DOHH2 (cell line): Measurements from ENCODE around the gene RBPJ.
A peak's percentile ranks its signal among the peaks of the same experiment; 100 is the strongest.

Experiments
- H3F3A ChIP-seq: fragments of 200-600 bp; sonication (generic), shearing (Covaris generic); 2 replicates; pipeline ENCODE4 v1.6.0; 2016; ENCODE audit warnings: antibody characterized with exemption, mild to moderate bottlenecking; ENCODE audit not compliant: control insufficient read depth, insufficient read depth
- H3K27ac ChIP-seq: fragments of 200-600 bp; sonication (generic); 2 replicates; pipeline ENCODE4 v1.5.1; 2014; ENCODE audit warnings: low read depth, mild to moderate bottlenecking, low read length, moderate library complexity
- H3K27me3 ChIP-seq: fragments of 200-600 bp; sonication (generic); 2 replicates; pipeline ENCODE4 v1.6.1; 2014; ENCODE audit warnings: mild to moderate bottlenecking, low read length, mixed read lengths; ENCODE audit not compliant: control insufficient read depth
- H3K36me3 ChIP-seq: fragments of 200-600 bp; sonication (generic); 2 replicates; pipeline ENCODE4 v1.6.1; 2014; ENCODE audit warnings: mild to moderate bottlenecking, low read length, moderate library complexity, mixed read lengths; ENCODE audit not compliant: control insufficient read depth
- H3K4me1 ChIP-seq: fragments of 200-600 bp; sonication (generic); 2 replicates; pipeline ENCODE4 v1.6.1; 2014; ENCODE audit warnings: mild to moderate bottlenecking, low read length, mixed read lengths; ENCODE audit not compliant: control insufficient read depth
- H3K4me2 ChIP-seq: fragments of 200-600 bp; sonication (generic); 2 replicates; pipeline ENCODE4 v1.6.0; 2014; ENCODE audit warnings: mild to moderate bottlenecking, low read length, moderate library complexity
- H3K4me3 ChIP-seq: fragments of 200-600 bp; sonication (generic); 2 replicates; pipeline ENCODE4 v1.5.1; 2014; ENCODE audit warnings: mild to moderate bottlenecking, low read length, mixed read lengths
- H3K79me2 ChIP-seq: fragments of 200-600 bp; sonication (generic); 2 replicates; pipeline ENCODE4 v1.6.1; 2014; ENCODE audit warnings: mild to moderate bottlenecking, low read length, mixed read lengths; ENCODE audit not compliant: control insufficient read depth
- H3K9me2 ChIP-seq: fragments of 200-600 bp; sonication (generic); replicated peaks from 2 replicates; pipeline ENCODE4 v1.6.1; 2014; ENCODE audit warnings: mild to moderate bottlenecking, low read length, mixed read lengths; ENCODE audit not compliant: control insufficient read depth
- H3K9me3 ChIP-seq: fragments of 200-600 bp; sonication (generic); 2 replicates; pipeline ENCODE4 v1.6.1; 2014; ENCODE audit warnings: antibody characterized with exemption, low read length, mixed read lengths; ENCODE audit not compliant: control insufficient read depth, insufficient read depth
- H4K20me1 ChIP-seq: fragments of 200-600 bp; sonication (generic); 2 replicates; pipeline ENCODE4 v1.6.0; 2014; ENCODE audit warnings: low read depth, mild to moderate bottlenecking, antibody characterized with exemption, low read length, moderate library complexity; ENCODE audit not compliant: control insufficient read depth, insufficient read depth
- EZH2phosphoT487 ChIP-seq: fragments of 200-600 bp; sonication (generic); IDR thresholded peaks from 2 replicates; pipeline ENCODE4 v1.6.1; 2017; ENCODE audit warnings: borderline replicate concordance, mild to moderate bottlenecking, antibody characterized with exemption, low read length, moderate library complexity, mixed read lengths
- TF ChIP-seq, protein P1 (sequence below): fragments of 200-600 bp; sonication (generic); IDR thresholded peaks from one replicate; pipeline ENCODE4 v1.5.1; 2014; ENCODE audit warnings: antibody characterized with exemption, mild to moderate bottlenecking, low read depth, low read length; ENCODE audit not compliant: poor library complexity, severe bottlenecking

Gene RBPJ

DNA sequence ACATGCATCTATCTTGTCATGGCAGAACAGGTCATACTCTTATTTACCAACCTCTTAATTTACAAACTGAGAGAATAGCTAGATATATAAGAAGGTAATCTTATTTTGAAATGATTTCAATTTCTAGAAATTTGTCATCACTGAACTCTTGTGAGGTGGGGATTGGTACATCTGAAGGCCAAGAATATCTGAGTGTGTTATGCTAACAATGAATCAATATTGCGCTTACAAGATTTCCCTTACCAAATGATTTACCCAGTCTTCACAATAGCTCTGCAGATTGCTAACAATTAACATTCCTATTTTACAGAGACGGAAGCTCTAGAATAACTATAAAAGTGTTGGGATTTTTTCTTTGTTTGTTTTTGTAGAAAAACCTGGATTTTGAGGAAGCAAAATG, 48.3 kb downstream of the RBPJ start:
- Histone ChIP-seq H3K4me1 (peaks cover 30% of the 10 kb centered on the region), H3F3A (peaks cover 9% of the 10 kb centered on the region), H3K9me2 (no peaks in the 10 kb centered on the region), H3K36me3 (peaks cover 10% of the 10 kb centered on the region; the same call in 1 of the 2 replicates), H3K79me2 (peaks cover 86% of the 10 kb centered on the region), H4K20me1 (peaks cover 26% of the 10 kb centered on the region), H3K4me3 (no peak overlapping the region), H3K27ac (no peak overlapping the region), H3K4me2 (no peak overlapping the region), H3K27me3 (no peaks in the 10 kb centered on the region), H3K9me3 (no peaks in the 10 kb centered on the region)
- TF ChIP-seq, protein P1, sequence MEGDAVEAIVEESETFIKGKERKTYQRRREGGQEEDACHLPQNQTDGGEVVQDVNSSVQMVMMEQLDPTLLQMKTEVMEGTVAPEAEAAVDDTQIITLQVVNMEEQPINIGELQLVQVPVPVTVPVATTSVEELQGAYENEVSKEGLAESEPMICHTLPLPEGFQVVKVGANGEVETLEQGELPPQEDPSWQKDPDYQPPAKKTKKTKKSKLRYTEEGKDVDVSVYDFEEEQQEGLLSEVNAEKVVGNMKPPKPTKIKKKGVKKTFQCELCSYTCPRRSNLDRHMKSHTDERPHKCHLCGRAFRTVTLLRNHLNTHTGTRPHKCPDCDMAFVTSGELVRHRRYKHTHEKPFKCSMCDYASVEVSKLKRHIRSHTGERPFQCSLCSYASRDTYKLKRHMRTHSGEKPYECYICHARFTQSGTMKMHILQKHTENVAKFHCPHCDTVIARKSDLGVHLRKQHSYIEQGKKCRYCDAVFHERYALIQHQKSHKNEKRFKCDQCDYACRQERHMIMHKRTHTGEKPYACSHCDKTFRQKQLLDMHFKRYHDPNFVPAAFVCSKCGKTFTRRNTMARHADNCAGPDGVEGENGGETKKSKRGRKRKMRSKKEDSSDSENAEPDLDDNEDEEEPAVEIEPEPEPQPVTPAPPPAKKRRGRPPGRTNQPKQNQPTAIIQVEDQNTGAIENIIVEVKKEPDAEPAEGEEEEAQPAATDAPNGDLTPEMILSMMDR: no peak
- no peak for TF ChIP-seq EZH2phosphoT487

DNA sequence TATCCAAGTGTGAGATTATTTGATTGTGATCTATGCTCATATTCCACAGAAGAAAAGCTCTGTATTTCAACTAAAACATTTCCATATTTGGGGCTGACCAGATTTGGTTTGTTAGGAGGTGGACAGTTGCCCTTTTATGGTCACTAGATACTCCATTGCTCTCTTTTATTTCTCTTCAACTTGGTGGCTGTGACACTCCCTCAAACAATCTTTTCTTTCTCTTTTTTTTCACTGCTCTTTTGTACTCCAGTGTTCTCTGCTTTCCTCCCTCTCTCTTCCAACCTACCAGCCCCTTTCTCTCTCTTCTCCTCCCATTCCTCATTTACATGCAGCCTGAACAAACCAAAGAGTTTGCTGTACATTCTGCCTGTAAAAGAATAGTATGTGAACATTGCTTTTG, 48.8 kb downstream of the RBPJ start:
- H3K27ac ChIP-seq: no peak overlapping the region
- H3K27me3 ChIP-seq: no peaks in the 10 kb centered on the region
- H3K4me1 ChIP-seq: peaks cover 30% of the 10 kb centered on the region
- H3K9me3 ChIP-seq: no peaks in the 10 kb centered on the region
- peaks cover 10% of the 10 kb centered on the region; the same call in 1 of the 2 replicates for H3K36me3 ChIP-seq
- no peak overlapping the region for H3K4me2 ChIP-seq
- TF ChIP-seq EZH2phosphoT487: no peak
- TF ChIP-seq, protein P1: no peak
- H4K20me1 ChIP-seq: peaks cover 29% of the 10 kb centered on the region
- no peak overlapping the region for H3K4me3 ChIP-seq
- peaks cover 9% of the 10 kb centered on the region for H3F3A ChIP-seq
- peaks cover 88% of the 10 kb centered on the region for H3K79me2 ChIP-seq
- no peaks in the 10 kb centered on the region for H3K9me2 ChIP-seq

DNA sequence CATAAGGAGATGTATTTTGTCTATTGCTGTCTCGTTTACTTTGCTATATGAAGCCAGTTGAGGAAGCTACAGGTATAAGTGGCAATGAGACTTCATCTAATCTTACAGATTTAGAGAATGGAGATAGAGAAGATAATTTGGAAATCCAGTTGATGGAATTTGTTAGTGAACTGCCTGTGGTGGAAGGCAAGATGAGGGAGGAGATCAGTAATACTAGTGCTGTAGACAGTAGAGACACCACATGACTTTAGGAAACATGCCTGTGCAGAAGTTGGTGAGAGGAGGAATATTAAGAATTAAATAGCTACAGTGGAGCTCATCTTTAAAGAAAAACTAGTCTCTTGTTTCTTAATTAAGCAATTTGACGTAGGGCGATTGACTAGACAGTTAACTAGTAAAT, 51.3 kb downstream of the RBPJ start:
- peak overlapping the region; percentile 50 for H3K4me3 ChIP-seq
- TF ChIP-seq, protein P1: no peak
- no peak for TF ChIP-seq EZH2phosphoT487
- no peaks in the 10 kb centered on the region for H3K9me3 ChIP-seq
- H3K9me2 ChIP-seq: no peaks in the 10 kb centered on the region
- no peaks in the 10 kb centered on the region for H3K27me3 ChIP-seq
- H3K79me2 ChIP-seq: peaks cover 95% of the 10 kb centered on the region
- peaks cover 40% of the 10 kb centered on the region for H3K4me1 ChIP-seq
- peaks cover 8% of the 10 kb centered on the region; the same call in 1 of the 2 replicates for H3K36me3 ChIP-seq
- peaks cover 9% of the 10 kb centered on the region for H3F3A ChIP-seq
- peaks cover 41% of the 10 kb centered on the region for H4K20me1 ChIP-seq
- peak overlapping the region; percentile 73 for H3K4me2 ChIP-seq
- H3K27ac ChIP-seq: 0 out of 2 replicates have a peak overlapping the region, but pooled peaks have one; percentile 51
